ENCODE data around the gene MORC1. TPM values are rescaled to one million over a fixed set of nuclear protein-coding genes. Genes with fewer than 3 reads are reported as not detected.

Gene MORC1
- total RNA-seq, 1 donor from 2014 or later, result not detected

DNA sequence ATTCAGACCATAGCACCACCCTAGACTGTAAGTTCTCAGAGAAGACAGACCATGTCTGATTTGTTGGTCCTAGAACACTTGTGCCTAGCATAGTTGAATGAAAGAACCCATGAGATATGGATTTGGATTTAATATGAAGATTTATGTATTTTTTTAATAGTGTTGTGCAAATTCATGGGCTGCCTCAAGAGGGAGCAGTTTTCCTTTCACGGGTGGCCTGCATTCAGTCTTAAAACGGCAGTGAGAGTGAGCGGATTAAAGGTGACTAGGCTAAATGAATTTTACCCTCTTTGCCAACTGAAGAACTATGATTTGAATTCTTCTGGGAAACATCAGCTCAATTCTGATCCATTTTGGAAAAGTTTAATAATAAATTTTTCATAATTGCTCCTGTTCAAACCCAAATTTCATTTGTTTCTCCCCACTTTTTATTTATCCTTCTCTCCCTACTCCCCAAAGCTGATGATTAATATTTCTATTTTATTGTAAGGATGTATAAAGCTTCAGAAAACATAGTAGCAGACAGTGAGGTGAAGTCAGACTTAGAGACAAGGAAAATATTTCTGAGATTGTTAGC, 67.3 kb downstream of the MORC1 start:
- intact Hi-C loops (cut with DNase I), result no loop called here
- no peak for ATAC-seq (ENCODE audit: poor library complexity)

DNA sequence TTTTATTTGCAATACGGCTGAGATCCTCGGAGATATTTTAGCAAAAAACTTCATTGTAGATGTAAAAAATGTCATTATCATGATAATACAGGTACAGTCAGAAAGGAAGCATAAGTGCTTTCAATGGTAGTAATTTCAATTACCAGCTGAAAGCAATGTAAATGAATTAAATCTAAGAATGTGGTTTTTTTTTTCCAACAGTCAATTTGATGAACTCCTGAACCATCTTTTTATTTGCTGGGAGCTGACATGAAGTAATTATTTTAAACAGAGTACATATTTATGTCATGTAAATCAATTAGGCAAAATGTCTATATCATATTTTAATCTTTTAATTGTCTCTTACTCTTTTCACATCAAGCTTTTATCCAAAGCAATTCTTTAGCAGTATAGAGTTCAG, 70.6 kb downstream of the MORC1 start:
- ATAC-seq (ENCODE audit: poor library complexity) (no peak), DNase-seq (no peak)
- intact Hi-C loops (cut with DNase I), result no loop called here

More for the DNA sequence above, 67.3 kb downstream of the MORC1 start:
- DNase-seq, result no peak

DNA sequence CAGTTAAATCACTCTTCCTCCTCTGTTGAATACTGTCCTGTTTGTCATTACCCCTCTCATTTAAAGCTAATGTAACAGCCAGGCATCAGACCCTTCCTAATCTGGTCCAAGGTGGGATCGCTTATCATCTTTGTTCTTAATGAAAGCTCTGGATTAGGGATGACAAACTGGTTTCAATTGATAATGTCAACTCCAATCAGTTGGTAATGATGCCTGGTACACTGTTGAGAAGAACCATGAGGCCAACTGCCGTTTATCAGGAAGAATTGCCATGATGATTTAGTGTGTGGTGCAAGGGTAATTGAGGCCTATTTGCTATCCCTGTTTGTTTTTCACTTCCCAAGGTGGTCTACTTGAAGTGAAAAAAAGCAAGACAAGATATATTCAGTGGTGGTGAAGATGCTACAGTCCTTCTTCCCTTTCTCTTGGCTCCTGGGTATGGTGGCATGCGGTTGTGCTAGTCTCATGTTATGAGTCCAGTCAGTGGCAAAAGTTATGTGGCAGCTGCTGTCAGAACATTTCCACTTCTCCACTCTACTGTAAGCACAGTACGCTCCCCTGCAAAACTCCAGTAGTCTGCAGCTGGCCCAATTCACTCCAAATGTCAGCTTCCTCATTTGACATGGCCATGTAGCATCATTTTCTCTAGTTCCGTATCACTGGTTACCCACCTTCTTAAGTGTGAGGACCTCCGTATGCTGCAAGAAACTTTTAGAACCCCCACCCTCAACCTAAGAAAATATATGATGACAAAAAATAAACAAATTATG, 72.5 kb downstream of the MORC1 start:
- intact Hi-C loops (cut with DNase I), result no loop called here
- DNase-seq, result no peak
- ATAC-seq (ENCODE audit: poor library complexity), result no peak

DNA sequence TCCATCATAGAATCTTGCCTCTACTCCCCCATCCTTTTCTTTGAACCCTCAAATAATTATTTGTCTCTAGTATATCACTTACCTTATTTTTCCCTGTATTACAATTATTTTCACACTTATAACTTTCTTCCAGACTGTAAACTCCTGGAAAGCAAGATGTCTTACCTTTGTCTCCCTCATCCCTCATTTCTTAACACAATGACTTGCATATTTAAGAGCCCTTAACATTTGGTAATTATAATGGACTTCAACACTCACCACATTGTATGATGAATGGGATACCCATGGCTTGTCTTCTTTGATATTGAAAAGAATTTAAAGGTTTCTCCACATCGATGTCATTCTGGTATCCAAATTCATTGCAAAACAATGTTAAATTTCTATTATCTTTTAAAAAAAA, 82.9 kb downstream of the MORC1 start:
- ATAC-seq (ENCODE audit: poor library complexity) (no peak), DNase-seq (no peak)
- intact Hi-C loops (cut with DNase I), result no loop called here

DNA sequence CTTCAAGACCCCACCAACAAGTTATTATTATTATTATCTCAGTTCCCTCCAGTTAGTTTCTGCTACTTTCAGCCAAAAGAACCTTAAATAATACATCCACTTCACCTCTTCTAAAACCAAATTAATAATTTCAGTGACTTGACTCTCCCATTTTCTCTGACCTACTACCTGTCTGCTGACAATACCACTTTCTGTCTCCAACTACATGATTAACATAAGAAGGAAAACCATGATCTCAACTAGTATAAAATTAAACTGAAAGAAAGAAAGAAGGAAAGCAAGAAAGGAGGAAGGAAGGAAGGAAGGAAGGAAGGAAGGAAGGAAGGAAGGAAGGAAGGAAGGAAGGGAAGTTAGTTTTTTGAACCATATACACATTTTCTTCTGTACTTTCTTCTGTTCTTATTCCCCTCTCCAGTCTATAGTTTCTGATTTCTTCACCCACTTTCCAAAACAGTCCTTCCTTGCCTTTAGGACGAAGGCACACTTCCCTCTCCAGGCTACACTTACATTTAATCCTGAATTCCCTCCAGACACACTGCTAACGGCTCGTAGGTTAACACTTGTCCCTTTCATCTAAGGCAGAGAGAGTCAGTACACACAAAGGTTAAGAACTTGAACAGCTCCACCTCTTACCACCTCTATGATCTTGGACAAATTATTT, 84.8 kb downstream of the MORC1 start:
- intact Hi-C loops (cut with DNase I), result no loop called here
- no peak for ATAC-seq (ENCODE audit: poor library complexity)
- no peak for DNase-seq

DNA sequence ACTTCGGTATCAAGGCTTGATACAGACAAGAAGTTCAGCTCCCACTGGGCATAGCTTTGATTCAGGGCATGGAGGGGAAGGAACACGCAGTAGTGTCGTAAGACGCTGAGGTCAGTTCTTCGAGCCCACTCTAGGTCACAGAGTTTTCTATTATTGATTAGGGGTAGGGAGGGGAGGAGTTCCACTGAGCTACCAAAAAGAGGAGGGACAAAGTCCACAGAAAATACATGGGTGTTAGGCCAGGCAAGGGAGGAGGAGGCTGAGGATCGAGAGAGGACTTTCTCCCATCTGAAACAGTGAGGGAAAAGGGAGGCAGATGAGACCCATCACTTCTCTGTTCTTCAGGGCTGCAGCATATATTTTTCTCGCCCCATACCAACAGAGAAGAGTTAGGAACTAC, 89.2 kb downstream of the MORC1 start:
- intact Hi-C loops (cut with DNase I), result loop anchor here (10.0 kb wide), 1 partner anchor 56 kb away; no protein-coding TSS in a partner anchor
- no peak for ATAC-seq (ENCODE audit: poor library complexity)
- no peak for DNase-seq

DNA sequence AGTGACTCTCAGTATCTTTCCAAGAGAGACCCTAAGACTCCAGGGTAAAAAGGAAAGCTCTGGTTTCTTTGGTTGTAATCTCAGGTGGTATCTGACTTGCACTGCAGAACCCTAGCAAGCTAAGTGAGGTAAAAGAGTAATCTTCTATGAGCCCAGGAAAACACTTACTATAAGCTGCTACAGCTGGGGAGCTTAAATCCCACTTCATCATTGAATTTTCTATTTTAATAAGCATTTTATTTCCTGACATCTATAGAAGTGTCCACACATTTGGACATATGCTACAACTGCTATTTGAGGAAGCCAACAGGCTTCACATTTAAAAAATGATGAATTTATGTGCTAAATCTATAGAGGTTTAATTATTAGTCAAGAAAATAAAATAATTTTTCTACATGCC, 91.1 kb downstream of the MORC1 start:
- DNase-seq, result no peak
- intact Hi-C loops (cut with DNase I), result loop anchor here (10.0 kb wide), 1 partner anchor 58 kb away; no protein-coding TSS in a partner anchor

DNA sequence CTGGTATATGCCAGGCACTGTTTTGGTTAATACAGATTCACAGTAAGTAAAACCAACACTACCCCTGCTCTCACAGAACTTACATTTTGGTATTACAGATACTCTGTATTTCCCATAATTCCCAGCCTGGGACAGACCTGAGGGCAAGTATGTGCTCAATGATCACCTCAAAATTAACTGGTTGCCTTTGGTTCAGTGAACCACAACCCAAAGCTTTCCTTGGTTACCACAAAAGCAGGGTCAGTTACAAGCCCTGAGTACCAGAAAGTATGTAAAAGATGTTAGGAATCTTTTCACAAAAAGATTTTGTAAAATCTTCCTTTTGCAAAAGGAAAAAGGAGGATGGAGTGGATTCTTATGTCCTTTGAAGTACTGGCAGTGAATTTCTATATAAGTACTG, 92.0 kb downstream of the MORC1 start:
- no peak for ATAC-seq (ENCODE audit: poor library complexity)
- no peak for DNase-seq
- intact Hi-C loops (cut with DNase I), result loop anchor here (10.0 kb wide), 1 partner anchor 59 kb away; no protein-coding TSS in a partner anchor

More for the DNA sequence above, 91.1 kb downstream of the MORC1 start:
- ATAC-seq (ENCODE audit: poor library complexity), result no peak

DNA sequence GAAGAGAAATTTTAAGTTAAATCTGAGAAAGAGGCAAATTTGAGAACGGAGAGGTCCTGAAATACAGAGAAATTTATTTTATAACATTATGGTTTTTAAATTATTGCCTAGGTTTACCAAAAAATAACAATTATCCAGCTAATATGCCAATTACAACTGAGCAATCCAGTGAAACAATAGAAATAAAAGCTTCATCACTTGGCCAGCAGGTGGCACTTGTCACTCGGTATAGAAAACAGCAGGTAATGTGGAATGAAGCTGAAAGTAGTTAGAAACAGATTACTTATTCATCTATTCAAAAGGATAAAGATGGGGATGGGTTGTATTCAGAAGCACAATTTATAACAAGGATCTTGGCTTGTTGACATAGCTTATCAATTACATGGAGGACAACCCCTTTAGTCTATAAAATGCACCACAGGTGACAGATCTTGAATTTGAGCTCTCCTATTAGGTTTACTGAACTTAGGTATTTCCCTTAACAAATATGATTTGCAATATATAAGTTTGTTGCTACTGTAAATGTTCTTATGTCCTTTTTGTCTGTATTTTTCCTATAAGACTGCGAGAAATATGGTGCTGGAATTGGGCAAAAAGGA, 94.2 kb downstream of the MORC1 start:
- no peak for ATAC-seq (ENCODE audit: poor library complexity)
- intact Hi-C loops (cut with DNase I), result loop anchor here (10.0 kb wide), 1 partner anchor 61 kb away; no protein-coding TSS in a partner anchor
- DNase-seq, result no peak

DNA sequence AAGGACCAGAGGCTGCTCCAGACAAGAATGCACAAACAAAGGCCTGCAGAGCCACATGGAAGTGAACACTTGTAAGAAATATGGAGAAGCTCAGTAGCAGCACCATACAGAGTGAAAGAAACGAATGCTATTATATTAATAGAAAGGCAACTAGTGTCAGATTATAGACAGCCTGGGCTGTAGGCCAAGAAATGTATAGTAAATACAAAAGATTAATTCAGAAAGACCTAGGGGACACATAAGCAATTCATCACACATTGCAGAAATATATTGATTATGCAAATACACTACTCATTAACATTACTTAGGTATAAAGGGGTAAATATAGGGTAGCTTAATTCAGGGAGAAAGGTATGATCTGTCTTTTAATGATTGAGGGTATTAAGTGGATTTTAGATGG, 94.8 kb downstream of the MORC1 start:
- DNase-seq (no peak), ATAC-seq (ENCODE audit: poor library complexity) (no peak)
- intact Hi-C loops (cut with DNase I), result loop anchor here (10.0 kb wide), 1 partner anchor 62 kb away; no protein-coding TSS in a partner anchor

DNA sequence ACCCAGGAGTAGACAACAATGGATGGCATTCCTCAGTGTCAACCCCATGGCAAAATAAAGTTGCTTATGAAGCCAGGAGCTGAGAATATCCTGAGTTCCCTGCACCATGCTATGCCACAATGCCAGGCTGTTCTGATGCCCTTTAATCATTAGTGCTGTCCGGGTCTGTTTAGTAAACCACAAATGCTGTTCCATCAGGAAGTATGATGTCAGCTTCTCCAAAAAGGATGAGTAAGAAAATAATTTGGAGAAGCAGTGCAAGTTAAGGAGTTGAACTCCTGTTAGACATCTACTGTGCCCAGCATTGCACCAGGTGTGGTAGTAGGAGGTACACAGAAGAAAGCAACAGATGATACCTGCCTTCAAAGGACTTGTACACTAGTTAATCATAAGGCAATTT, 96.4 kb downstream of the MORC1 start:
- ATAC-seq (ENCODE audit: poor library complexity) (no peak), DNase-seq (no peak)
- intact Hi-C loops (cut with DNase I), result loop anchor here (10.0 kb wide), 1 partner anchor 63 kb away; no protein-coding TSS in a partner anchor

DNA sequence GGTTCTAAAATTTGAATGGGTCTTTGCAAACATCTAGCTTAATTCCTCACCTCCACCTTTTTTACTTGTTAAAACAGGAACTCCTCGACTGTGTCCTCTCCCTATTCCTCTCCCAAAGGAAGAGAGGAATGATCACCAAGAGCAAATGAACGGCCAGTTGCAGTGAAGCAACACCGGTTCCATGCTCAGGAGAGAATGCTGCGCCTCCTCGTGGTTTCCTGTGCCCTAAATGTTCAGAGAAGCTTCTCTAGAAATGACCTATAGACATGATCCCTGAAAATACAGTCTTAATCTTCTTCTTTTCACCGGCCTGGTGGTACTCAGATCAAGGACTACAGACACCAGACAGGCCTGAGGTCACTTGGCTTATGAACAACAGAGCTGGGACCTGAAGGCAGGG, 99.1 kb downstream of the MORC1 start:
- intact Hi-C loops (cut with DNase I), result no loop called here
- ATAC-seq (ENCODE audit: poor library complexity) (no peak), DNase-seq (no peak)

DNA sequence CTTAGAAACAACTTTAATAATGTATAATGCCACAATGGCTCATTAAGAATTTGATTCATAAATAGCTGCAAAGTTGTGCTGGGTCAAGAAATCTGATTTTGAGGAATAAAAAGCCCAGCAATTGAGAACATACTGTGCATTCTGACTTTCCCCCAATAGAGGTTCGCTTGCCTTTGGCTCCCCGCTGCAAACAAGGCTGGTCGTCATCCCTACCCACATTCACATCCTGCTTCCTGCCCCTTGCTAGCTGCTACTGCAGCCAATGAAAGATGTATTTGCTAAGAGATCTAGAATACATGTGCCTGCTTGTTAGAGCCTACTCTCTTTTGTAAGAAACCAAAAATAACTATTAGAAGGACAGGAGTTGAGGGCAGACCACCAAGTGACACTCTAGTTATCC, 112.5 kb downstream of the MORC1 start:
- ATAC-seq (ENCODE audit: poor library complexity) (no peak), DNase-seq (no peak)
- intact Hi-C loops (cut with DNase I), result no loop called here

DNA sequence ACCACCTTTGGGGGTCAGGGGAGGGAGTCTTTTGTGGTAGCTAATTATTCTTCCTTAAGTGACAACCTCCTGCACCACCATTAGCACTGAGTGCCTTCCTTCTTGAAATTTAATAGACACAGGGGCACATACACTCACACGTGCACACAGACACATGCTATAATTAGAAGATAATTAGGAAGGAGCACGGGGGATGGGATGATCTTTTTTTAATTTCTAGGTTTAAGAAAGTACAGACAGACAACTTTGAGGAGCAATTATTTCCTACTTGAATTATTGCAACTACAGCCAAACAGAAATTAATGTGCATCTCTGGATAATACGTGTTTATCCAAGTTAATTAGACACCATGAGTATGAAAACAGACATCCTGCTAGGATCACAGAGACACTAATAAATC, 119.5 kb downstream of the MORC1 start:
- intact Hi-C loops (cut with DNase I), result no loop called here
- DNase-seq, result no peak
- no peak for ATAC-seq (ENCODE audit: poor library complexity)

DNA sequence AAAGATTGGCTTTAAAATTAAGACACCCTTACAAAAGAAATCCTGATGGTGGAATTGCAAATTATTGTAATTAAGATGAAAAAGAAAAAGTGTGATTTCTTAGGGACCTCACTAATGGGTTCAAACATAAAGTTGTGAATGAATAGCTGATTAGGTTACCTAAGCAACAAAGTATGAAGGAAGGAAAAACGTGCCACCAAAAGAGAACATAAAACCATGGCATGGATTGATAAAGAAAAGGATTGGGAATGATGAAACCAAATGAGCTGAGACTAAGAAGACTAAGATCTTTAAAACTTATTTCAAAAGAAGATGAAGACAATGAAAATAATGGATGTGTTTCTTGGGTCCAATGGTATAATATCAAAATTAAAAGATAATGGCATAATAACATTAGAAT, 132.1 kb downstream of the MORC1 start:
- intact Hi-C loops (cut with DNase I), result no loop called here
- ATAC-seq (ENCODE audit: poor library complexity) (no peak), DNase-seq (no peak)

DNA sequence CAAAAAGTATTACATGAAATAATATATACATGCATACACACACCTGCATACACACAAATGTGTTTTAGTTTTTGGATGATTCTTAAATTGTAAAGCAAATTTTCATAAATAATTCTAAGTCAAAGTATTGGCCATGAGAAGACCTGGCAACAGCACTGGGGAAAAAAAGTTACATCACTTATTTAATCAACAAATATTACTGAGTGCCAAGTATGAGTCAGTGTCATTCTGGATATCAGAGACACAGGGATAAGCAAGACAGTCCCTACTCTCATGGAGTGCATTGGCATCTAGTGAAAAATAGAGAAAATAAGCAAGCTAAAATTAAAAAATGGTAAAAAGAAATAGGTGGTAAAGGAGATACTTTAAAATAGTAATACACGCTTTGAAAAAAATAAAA, 134.9 kb downstream of the MORC1 start:
- ATAC-seq (ENCODE audit: poor library complexity) (no peak), DNase-seq (no peak)
- intact Hi-C loops (cut with DNase I), result no loop called here

DNA sequence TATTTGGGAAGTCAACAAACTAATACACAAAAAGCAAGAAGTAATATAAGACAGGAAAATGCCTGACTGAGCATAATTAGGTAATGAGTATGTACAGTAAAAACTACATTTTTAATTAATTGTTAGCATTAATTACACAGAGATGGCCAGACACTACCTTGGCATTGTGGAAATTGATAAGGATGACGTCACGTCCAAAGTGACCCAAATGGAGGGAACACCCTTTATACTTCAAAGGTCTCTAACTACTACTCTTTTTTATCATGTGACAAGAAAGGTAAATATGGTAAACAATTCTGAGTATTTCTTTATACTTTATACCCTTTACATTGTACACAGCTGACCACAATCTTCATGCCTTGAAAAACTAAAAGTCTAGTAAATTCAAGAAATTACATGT, 141.9 kb downstream of the MORC1 start:
- DNase-seq (no peak), ATAC-seq (ENCODE audit: poor library complexity) (no peak)
- intact Hi-C loops (cut with DNase I), result no loop called here

DNA sequence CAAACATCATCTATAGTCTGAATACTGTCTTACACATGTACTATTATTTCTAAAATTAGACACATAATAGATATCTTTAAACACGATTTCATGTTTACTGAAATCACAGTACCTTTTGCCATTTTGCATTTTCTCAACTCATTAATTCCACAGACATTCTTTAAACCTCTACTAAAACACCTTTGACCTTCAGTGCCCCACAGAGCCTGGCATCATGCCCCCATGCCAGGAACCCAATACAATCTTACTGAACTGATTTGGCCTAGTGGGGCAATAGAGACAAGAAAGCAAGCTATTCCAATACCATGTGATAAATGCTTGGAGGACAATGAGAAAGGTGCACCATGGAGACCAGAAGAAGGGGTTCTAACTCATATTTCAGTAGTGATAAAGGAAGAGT, 144.9 kb downstream of the MORC1 start:
- intact Hi-C loops (cut with DNase I), result no loop called here
- ATAC-seq (ENCODE audit: poor library complexity) (no peak), DNase-seq (no peak)

DNA sequence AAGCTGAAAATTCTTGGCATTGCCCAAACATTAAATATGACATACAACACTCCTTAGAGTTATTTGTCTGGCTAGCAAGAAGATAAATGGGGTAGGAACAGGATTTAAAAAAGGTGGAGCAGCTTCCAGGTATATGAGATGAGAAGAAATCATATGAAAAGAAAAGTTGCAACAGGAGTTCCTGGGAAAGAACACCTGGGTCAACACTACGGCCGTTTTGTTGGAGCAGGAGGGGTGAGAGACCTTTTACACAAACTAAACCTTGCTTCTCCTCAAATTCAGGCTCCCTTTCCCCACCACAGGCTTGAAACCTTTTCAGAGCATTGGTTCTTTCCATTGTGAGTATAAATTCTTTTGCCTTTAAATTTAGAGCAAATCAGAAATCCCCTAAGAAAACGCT, 145.5 kb downstream of the MORC1 start:
- intact Hi-C loops (cut with DNase I), result no loop called here
- no peak for DNase-seq
- no peak for ATAC-seq (ENCODE audit: poor library complexity)

Data from Right ventricle myocardium superior (tissue), 1 donor.